ENCODE measurements around the gene PER3. TPM values are rescaled to one million over a fixed set of nuclear protein-coding genes. Genes with fewer than 3 reads are reported as not detected.
A peak's percentile ranks its signal among the peaks of the same experiment; 100 is the strongest.

The PER3 gene
- total RNA-seq, 1 donor from 2014 or later, result 2.9 TPM

GRCh38 chr1:7747605-7748004 is 36.5 kb upstream of the PER3 start:
- DNase-seq (ENCODE audit: low spot score, unreplicated experiment), result no peak
- Mint-ChIP-seq H3K36me3 (ENCODE audit: insufficient read depth) (peaks cover 11% of the 10 kb centered on the region), H3K27me3 (no peaks in the 10 kb centered on the region)

GRCh38 chr1:7749126-7749525 is 35.0 kb upstream of the PER3 start:
- Mint-ChIP-seq H3K9me3 (ENCODE audit: low read depth) (no peaks in the 10 kb centered on the region), H3K4me3 (ENCODE audit: low read depth) (no peak overlapping the region), H3K27ac (no peak overlapping the region), H3K36me3 (ENCODE audit: insufficient read depth) (peaks cover 13% of the 10 kb centered on the region), H3K4me1 (ENCODE audit: low read depth) (peaks cover 15% of the 10 kb centered on the region), H3K27me3 (no peaks in the 10 kb centered on the region)
- TF ChIP-seq CTCF (IDR thresholded peaks at IDR 0.05; ENCODE audit: unreplicated experiment), result no peak
- DNase-seq (ENCODE audit: low spot score, unreplicated experiment), result no peak

More at GRCh38 chr1:7747605-7748004, 36.5 kb upstream of the PER3 start:
- no peak for TF ChIP-seq CTCF (IDR thresholded peaks at IDR 0.05; ENCODE audit: unreplicated experiment)
- H3K27ac Mint-ChIP-seq, result no peak overlapping the region
- peaks cover 10% of the 10 kb centered on the region for H3K4me1 Mint-ChIP-seq (ENCODE audit: low read depth)
- H3K4me3 Mint-ChIP-seq (ENCODE audit: low read depth), result no peak overlapping the region
- no peaks in the 10 kb centered on the region for H3K9me3 Mint-ChIP-seq (ENCODE audit: low read depth)

GRCh38 chr1:7751174-7751573 is 32.9 kb upstream of the PER3 start:
- Mint-ChIP-seq H3K36me3 (ENCODE audit: insufficient read depth) (peaks cover 5% of the 10 kb centered on the region), H3K4me1 (ENCODE audit: low read depth) (peaks cover 15% of the 10 kb centered on the region), H3K27ac (no peak overlapping the region), H3K27me3 (no peaks in the 10 kb centered on the region), H3K4me3 (ENCODE audit: low read depth) (no peak overlapping the region), H3K9me3 (ENCODE audit: low read depth) (no peaks in the 10 kb centered on the region)
- DNase-seq (ENCODE audit: low spot score, unreplicated experiment), result no peak
- no peak for TF ChIP-seq CTCF (IDR thresholded peaks at IDR 0.05; ENCODE audit: unreplicated experiment)

GRCh38 chr1:7752512-7753417 is 31.3 kb upstream of the PER3 start:
- H3K9me3 Mint-ChIP-seq (ENCODE audit: low read depth), result no peaks in the 10 kb centered on the region
- peak; percentile 49 for DNase-seq (ENCODE audit: low spot score, unreplicated experiment)
- H3K27ac Mint-ChIP-seq, result peak overlapping the region; percentile 90
- peaks cover 12% of the 10 kb centered on the region for H3K4me1 Mint-ChIP-seq (ENCODE audit: low read depth)
- no peaks in the 10 kb centered on the region for H3K27me3 Mint-ChIP-seq
- peak overlapping the region; percentile 64 for H3K4me3 Mint-ChIP-seq (ENCODE audit: low read depth)
- TF ChIP-seq CTCF (IDR thresholded peaks at IDR 0.05; ENCODE audit: unreplicated experiment), result peak; percentile 89
- peaks cover 5% of the 10 kb centered on the region for H3K36me3 Mint-ChIP-seq (ENCODE audit: insufficient read depth)

GRCh38 chr1:7753641-7754040 is 30.4 kb upstream of the PER3 start:
- DNase-seq (ENCODE audit: low spot score, unreplicated experiment), result no peak
- H3K36me3 Mint-ChIP-seq (ENCODE audit: insufficient read depth), result peaks cover 5% of the 10 kb centered on the region
- no peaks in the 10 kb centered on the region for H3K9me3 Mint-ChIP-seq (ENCODE audit: low read depth)
- H3K27ac Mint-ChIP-seq, result no peak overlapping the region
- no peaks in the 10 kb centered on the region for H3K27me3 Mint-ChIP-seq
- H3K4me1 Mint-ChIP-seq (ENCODE audit: low read depth), result peaks cover 12% of the 10 kb centered on the region
- H3K4me3 Mint-ChIP-seq (ENCODE audit: low read depth), result no peak overlapping the region
- no peak for TF ChIP-seq CTCF (IDR thresholded peaks at IDR 0.05; ENCODE audit: unreplicated experiment)
